ENCODE measurements around the gene SMIM31.

DNA sequence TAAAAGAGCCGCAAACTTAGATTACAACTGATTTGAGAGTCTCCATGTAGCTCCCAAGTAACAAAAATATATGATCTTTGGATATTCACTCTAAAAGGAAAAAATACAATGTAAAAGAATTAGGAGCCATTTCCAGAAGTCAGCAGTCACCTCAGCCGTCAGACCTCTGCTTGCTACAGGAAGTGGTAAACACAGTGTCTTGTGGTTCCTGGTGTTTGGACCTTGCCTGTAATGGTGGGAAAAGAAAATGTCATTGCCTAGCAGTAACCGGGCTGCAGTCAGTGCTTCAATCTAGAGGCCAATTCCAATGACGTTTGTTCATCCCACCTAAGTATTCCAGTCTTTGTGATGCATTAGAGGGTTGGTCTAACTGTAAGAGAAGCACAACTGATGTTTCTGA, 28.9 kb upstream of the SMIM31 start:
- TF ChIP-seq CTCF (IDR thresholded peaks at IDR 0.05) (no peak), ZFX (IDR thresholded peaks at IDR 0.05; ENCODE audit: borderline replicate concordance) (no peak)
